ENCODE data around the gene HBZ. TPM values are rescaled to one million over a fixed set of nuclear protein-coding genes. Genes with fewer than 3 reads are reported as not detected.
"Not testable (repeated sequence)": the region's sequence is repeated elsewhere in the genome, so short reads cannot be mapped to it uniquely, and the experiment has no call there.

The HBZ gene
- polyA plus RNA-seq, 3 donors: 1.8 to 3.1 (median 2.4) TPM

DNA sequence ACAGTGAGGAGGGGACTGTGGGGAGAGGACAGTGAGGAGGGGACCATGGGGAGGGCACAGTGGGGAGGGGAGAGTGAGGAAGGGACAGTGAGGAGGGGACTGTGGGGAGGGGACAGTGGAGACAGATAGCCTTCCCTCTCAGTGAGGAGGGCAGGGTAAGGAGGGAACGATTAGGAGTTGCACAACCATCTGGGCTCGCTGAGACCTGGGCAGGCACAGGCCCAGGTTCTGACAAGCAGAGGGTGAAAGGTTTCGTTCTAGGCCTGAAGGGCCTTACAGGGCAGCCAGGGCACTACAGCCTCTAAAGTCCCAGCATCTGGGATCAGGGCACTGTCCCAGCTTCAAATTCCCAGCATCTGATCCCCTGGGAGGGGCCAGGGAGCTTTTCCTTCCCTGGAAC is 11.3 kb downstream of the HBZ start:
- not testable (repeated sequence) for DNase-seq

DNA sequence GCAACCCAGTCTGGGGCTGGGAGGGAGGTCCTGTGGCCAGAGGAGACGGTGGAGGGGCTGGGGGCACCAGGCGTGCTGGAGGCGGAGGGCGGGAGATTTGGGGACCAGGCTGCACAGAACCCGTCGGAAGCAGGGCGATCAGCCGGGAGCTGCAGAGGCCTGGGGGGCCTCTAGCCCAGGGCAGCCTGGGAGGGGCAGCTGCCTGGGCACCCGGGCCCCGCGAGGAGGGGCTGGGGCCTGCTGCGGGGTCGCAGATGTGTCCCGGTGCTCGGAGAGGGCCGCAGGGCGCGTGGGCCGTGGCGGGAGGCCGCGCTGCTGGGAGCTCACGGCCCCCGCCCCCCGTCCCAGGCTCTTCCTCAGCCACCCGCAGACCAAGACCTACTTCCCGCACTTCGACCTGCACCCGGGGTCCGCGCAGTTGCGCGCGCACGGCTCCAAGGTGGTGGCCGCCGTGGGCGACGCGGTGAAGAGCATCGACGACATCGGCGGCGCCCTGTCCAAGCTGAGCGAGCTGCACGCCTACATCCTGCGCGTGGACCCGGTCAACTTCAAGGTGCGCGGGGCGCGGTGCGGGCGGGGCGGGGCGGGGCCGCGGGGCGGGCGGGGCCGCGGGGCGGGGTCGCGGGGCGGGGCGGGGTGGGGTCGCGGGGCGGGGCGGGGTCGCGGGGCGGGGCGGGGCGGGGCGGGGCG is 11.8 kb downstream of the HBZ start:
- not testable (repeated sequence) for DNase-seq

GRCh38 chr16:164827-165538 is 12.5 kb downstream of the HBZ start:
- no peak for DNase-seq

GRCh38 chr16:165539-166374 is 13.3 kb downstream of the HBZ start, which contains the start of gene HBM:
Gene HBM, plus strand, starts transcription at chr16:165978. Its CDS starts 20 bp downstream, at chr16:165998.
- no peak for DNase-seq

GRCh38 chr16:166375-167121 is 14.1 kb downstream of the HBZ start:
- no peak for DNase-seq

- DNase-seq: no peak
These were observed 14.8 kb downstream of the HBZ start for GRCh38 chr16:167122-167690.

GRCh38 chr16:168424-168823 is 16.0 kb downstream of the HBZ start:
- no peak for DNase-seq

- no peak for DNase-seq
These were observed 16.6 kb downstream of the HBZ start for GRCh38 chr16:169014-169413.

- not testable (repeated sequence) for DNase-seq
These were observed 17.7 kb downstream of the HBZ start for GRCh38 chr16:170088-170507.

DNA sequence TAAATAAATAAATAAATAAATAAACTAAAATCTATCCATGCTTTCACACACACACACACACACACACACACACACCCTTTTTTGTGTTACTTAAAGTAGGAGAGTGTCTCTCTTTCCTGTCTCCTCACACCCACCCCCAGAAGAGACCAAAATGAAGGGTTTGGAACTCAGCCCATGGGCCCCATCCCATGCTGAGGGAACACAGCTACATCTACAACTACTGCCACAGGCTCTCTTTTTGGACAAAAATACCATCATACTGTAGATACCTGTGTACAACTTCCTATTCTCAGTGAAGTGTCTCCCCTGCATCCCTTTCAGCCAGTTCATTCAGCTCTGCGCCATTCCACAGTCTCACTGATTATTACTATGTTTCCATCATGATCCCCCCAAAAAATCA is 18.3 kb downstream of the HBZ start:
- no peak for DNase-seq

DNA sequence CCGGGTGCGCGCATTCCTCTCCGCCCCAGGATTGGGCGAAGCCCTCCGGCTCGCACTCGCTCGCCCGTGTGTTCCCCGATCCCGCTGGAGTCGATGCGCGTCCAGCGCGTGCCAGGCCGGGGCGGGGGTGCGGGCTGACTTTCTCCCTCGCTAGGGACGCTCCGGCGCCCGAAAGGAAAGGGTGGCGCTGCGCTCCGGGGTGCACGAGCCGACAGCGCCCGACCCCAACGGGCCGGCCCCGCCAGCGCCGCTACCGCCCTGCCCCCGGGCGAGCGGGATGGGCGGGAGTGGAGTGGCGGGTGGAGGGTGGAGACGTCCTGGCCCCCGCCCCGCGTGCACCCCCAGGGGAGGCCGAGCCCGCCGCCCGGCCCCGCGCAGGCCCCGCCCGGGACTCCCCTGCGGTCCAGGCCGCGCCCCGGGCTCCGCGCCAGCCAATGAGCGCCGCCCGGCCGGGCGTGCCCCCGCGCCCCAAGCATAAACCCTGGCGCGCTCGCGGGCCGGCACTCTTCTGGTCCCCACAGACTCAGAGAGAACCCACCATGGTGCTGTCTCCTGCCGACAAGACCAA is 20.0 kb downstream of the HBZ start, which contains the start of gene HBA2:
Gene HBA2, plus strand, starts transcription at position 503 of the 568 bp plus-strand sequence. Its CDS starts 37 bp downstream, at position 540.
- not testable (repeated sequence) for DNase-seq

DNA sequence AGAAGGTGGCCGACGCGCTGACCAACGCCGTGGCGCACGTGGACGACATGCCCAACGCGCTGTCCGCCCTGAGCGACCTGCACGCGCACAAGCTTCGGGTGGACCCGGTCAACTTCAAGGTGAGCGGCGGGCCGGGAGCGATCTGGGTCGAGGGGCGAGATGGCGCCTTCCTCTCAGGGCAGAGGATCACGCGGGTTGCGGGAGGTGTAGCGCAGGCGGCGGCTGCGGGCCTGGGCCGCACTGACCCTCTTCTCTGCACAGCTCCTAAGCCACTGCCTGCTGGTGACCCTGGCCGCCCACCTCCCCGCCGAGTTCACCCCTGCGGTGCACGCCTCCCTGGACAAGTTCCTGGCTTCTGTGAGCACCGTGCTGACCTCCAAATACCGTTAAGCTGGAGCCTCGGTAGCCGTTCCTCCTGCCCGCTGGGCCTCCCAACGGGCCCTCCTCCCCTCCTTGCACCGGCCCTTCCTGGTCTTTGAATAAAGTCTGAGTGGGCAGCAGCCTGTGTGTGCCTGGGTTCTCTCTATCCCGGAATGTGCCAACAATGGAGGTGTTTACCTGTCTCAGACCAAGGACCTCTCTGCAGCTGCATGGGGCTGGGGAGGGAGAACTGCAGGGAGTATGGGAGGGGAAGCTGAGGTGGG is 20.9 kb downstream of the HBZ start:
- not testable (repeated sequence) for DNase-seq

- DNase-seq: not testable (repeated sequence)
These were observed 21.7 kb downstream of the HBZ start for GRCh38 chr16:173928-174769.

GRCh38 chr16:175011-175949 is 22.8 kb downstream of the HBZ start:
- DNase-seq: no peak

- not testable (repeated sequence) for DNase-seq
These were observed 23.6 kb downstream of the HBZ start for GRCh38 chr16:176006-176405.

GRCh38 chr16:176477-177382 is 24.3 kb downstream of the HBZ start, which contains the start of gene HBA1:
Gene HBA1, plus strand, starts transcription at chr16:176680. Its CDS starts 37 bp downstream, at chr16:176717.
- not testable (repeated sequence) for DNase-seq

DNA sequence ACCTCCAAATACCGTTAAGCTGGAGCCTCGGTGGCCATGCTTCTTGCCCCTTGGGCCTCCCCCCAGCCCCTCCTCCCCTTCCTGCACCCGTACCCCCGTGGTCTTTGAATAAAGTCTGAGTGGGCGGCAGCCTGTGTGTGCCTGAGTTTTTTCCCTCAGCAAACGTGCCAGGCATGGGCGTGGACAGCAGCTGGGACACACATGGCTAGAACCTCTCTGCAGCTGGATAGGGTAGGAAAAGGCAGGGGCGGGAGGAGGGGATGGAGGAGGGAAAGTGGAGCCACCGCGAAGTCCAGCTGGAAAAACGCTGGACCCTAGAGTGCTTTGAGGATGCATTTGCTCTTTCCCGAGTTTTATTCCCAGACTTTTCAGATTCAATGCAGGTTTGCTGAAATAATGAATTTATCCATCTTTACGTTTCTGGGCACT is 25.0 kb downstream of the HBZ start:
- no peak for DNase-seq

Data from renal pelvis (tissue), 4 donors.